Right renal pelvis (tissue), 4 donors: ENCODE measurements around the gene G3BP2. TPM values are rescaled to one million over a fixed set of nuclear protein-coding genes. Genes with fewer than 3 reads are reported as not detected.
A peak's percentile ranks its signal among the peaks of the same experiment; 100 is the strongest.
"Not testable (repeated sequence)": the region's sequence is repeated elsewhere in the genome, so short reads cannot be mapped to it uniquely, and the experiment has no call there.

ENCODE experiments used
- DNase-seq, 4 donors: peaks; one replicate each; pipeline ENCODE4 v3.0.0-alpha.2; 2013; ENCODE audit warnings: low read depth in 4 of 4, low spot score in 3 of 4, missing footprints in 1 of 4
- polyA plus RNA-seq, 4 donors: library from polyadenylated mRNA; unstranded; fragments of 120-200 nt; gene quantifications; one replicate each; pipeline ENCODE4 v1.2.1, GENCODE V29; 2013; ENCODE audit not compliant: insufficient read length in 4 of 4

Gene G3BP2
- 100 to 1,000 TPM; 150 to 184 (median 175) TPM for polyA plus RNA-seq

GRCh38 chr4:75673027-75673958, at the start of gene G3BP2:
G3BP2 (minus strand) TSS chr4:75673411; CDS start chr4:75662025, 11,386 bp downstream.
- DNase-seq, result peak; percentile 96 to 97 (median 96)

GRCh38 chr4:75722417-75722816, 49.2 kb upstream of the G3BP2 start:
- no peak for DNase-seq

- DNase-seq, result no peak
These were observed 45.3 kb upstream of the G3BP2 start for GRCh38 chr4:75718529-75718928.

- DNase-seq, result no peak
These were observed 44.2 kb upstream of the G3BP2 start for GRCh38 chr4:75717408-75717807.

GRCh38 chr4:75716054-75716453, 42.8 kb upstream of the G3BP2 start:
- DNase-seq, result not testable (repeated sequence)

- DNase-seq, result no peak
These were observed 42.0 kb upstream of the G3BP2 start for GRCh38 chr4:75715105-75715799.

DNA sequence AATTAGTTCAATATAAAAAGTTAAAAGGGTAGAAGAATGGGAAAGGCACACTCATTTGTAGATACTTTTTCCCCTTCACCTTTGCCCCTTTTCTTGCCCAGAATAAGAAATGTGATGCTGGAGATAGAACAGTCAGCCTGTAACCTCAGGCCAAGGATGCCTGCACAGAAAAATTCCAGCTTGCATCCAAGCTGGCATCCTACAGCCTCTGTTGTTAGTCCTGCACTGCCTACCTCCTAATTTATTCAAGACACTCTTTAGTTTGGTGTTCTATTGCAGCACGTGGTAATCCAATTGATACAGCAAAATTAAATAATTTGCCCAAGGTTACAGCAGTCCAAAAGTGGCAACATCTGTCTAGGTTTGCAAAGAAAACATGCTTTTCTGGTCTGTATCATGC, 41.5 kb upstream of the G3BP2 start:
- DNase-seq, result no peak

GRCh38 chr4:75714011-75714410, 40.8 kb upstream of the G3BP2 start:
- DNase-seq, result no peak

GRCh38 chr4:75710246-75710645, 37.0 kb upstream of the G3BP2 start:
- no peak for DNase-seq

- no peak for DNase-seq
These were observed 35.0 kb upstream of the G3BP2 start for GRCh38 chr4:75708218-75708691.

- no peak for DNase-seq
These were observed 32.2 kb upstream of the G3BP2 start for GRCh38 chr4:75705198-75705977.

- no peak for DNase-seq
These were observed 29.8 kb upstream of the G3BP2 start for GRCh38 chr4:75702919-75703411.

- DNase-seq, result no peak
These were observed 26.1 kb upstream of the G3BP2 start for GRCh38 chr4:75699299-75699698.

DNA sequence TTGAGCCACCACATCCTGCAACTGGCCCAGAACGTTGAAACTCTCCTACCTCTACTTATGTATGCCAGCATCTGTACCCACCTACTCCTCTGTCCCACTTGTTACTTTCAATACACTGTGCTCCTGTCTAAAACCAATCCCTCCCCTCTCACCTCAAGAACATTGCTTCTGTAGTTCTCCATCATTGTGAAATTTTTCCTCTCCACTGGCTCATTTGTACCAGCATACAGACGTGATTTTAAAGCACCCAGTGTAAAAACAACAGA, 25.7 kb upstream of the G3BP2 start:
- no peak for DNase-seq

DNA sequence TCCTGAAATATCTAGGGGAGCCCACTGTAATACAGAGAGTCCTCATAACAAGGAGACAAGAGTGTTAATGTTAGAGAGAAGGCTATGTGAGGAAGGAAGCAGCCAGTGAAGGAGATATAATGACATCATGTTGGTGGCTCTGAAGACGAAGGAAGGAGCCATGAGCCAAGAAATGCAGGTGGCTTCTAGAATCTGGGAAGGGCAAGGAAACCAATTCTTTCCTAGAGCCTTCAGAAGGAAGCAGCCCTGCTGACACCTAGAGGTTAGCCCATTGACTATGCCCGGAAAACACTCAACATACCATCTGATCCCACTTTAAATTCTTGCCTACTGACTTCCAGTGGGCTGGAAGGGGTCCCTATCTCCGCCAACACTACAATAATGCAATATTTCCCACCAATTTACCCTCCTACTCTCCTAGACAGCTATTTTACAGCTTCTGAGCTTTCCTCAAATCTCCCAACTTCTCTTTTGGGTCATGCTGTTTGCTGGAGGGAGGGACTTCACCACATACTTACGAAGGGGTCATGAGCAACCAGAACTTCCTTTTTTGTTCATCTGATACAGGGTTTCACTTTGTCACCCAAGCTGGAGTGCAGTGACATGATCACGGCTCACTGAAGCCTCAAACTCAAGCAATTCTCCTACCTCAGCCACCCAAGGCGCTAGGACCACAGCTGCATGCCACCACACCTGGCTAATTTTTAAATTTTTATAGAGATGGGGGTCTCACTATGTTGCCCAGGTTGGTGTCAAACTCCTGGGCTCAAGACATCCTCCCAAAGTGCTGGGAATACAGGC, 25.2 kb upstream of the G3BP2 start:
- no peak for DNase-seq

DNA sequence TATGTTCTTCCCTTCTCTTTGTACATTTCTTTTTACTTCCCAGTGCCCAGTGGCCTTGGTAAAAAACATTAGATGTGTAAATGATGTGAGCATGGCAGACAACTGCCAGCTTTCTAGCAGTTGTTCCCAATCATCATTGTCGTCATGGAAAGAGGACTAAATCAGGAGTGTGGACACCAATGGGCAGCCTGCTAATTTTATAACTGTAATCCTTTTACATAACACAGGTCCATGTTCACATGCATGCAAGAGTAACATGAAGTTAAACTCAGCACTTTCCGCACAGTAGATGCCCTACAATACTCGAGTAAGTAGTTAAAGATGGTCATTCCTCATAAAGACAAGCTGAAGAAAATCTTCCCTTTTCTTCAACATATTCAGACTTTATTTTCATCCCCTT, 23.4 kb upstream of the G3BP2 start:
- DNase-seq, result no peak

DNA sequence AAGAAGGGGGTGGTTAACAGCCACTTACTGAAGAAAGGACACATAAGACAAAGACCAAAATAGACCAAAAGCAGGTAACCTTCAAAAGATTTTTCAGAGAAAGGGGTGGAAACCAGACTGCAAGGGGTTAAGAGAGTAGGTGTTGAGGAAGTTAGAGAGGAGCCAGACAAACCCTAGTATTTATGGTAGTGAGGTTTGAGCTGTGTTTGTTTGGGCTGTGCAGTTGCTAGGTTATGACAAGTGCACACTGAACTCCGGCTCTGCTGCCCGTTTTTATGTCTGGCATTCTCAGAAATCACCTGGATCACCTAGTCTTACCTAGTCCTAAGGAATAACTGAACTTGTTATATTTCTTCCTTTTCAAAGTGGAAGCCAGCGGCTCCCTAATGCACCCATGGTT, 22.9 kb upstream of the G3BP2 start:
- DNase-seq, result no peak

GRCh38 chr4:75692066-75692465, 18.9 kb upstream of the G3BP2 start:
- DNase-seq, result not testable (repeated sequence)

GRCh38 chr4:75687125-75687524, 13.9 kb upstream of the G3BP2 start:
- not testable (repeated sequence) for DNase-seq

- DNase-seq, result no peak
These were observed 13.1 kb upstream of the G3BP2 start for GRCh38 chr4:75686346-75686745.
